IMR-90 (cell line): ENCODE measurements around the gene PRAME.

Source experiments
- MXI1 ChIP-seq: IDR thresholded peaks from 2 replicates; pipeline ENCODE4 v1.6.1; 2012; ENCODE audit warnings: low read depth, mild to moderate bottlenecking, low read length, moderate library complexity, borderline replicate concordance
- POLR2A ChIP-seq: IDR thresholded peaks from 2 replicates; pipeline ENCODE4 v1.6.1; 2012; ENCODE audit warnings: mild to moderate bottlenecking, low read depth, low read length
- SMC3 ChIP-seq: fragments of 150-350 bp; IDR thresholded peaks from 2 replicates; pipeline ENCODE4 v1.6.1; 2016; ENCODE audit warnings: low read depth, mild to moderate bottlenecking, antibody characterized with exemption, low read length, moderate library complexity
- TF ChIP-seq, protein P1 (sequence below): conservative IDR thresholded peaks from 2 replicates; pipeline ENCODE4 v1.5.1; 2012; ENCODE audit warnings: mild to moderate bottlenecking, low read depth, low read length, improper control_type of control experiment

DNA sequence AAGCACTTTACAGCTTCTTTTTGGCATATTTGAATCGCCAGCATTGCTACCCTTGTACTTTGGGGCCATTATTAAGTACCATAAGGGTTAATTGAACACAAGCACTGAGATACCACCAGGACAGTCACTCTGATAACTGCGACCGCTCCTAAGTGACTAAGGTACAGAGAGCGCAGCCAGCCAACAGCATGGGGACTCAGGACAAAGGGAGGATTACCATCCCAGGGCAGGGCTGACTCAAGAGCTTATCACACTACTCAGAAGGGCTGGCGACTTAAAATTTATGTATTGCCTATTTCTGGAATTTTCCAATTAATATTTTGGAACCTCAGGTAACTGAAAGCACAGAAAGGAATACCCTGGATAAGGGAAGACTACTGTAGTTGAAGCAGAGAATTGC lies 39.5 kb downstream of the PRAME start:
- TF ChIP-seq, protein P1, sequence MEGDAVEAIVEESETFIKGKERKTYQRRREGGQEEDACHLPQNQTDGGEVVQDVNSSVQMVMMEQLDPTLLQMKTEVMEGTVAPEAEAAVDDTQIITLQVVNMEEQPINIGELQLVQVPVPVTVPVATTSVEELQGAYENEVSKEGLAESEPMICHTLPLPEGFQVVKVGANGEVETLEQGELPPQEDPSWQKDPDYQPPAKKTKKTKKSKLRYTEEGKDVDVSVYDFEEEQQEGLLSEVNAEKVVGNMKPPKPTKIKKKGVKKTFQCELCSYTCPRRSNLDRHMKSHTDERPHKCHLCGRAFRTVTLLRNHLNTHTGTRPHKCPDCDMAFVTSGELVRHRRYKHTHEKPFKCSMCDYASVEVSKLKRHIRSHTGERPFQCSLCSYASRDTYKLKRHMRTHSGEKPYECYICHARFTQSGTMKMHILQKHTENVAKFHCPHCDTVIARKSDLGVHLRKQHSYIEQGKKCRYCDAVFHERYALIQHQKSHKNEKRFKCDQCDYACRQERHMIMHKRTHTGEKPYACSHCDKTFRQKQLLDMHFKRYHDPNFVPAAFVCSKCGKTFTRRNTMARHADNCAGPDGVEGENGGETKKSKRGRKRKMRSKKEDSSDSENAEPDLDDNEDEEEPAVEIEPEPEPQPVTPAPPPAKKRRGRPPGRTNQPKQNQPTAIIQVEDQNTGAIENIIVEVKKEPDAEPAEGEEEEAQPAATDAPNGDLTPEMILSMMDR: no peak
- TF ChIP-seq SMC3 (no peak), MXI1 (no peak), POLR2A (no peak)
